GM10266 (cell line): Measurements from ENCODE around the gene RBM47.
"Not testable (repeated sequence)": the region's sequence is repeated elsewhere in the genome, so short reads cannot be mapped to it uniquely, and the experiment has no call there.

Experiments used
- DNase-seq: peaks from one replicate; pipeline ENCODE4 v3.0.0; 2012; ENCODE audit errors: extremely low spot score
- TF ChIP-seq, protein P1 (sequence below): IDR thresholded peaks from 2 replicates; pipeline ENCODE4 v1.5.1; 2012; ENCODE audit warnings: mild to moderate bottlenecking, low read depth; ENCODE audit not compliant: control insufficient read depth, insufficient read depth; ENCODE audit errors: missing control alignments

Gene RBM47

DNA sequence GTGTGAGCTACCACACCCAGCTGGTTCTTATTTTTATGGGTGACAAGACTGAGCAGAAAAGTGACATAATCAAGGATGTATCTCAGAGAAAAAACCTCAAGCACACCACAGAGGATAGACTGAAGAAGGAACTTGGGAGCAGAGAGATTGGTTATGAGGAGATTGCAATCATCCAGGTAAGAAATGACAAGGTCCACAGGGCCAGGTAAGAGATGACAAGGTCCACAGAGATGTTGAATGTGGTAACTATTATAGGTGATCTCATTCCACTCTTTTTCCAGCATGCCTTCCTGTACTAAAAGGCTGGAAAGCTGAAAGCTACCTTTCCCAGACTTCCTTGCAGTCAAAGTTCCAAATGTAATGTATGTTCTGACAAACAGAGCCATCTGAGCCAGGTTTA is 15.9 kb upstream of the RBM47 start:
- DNase-seq = no peak
- TF ChIP-seq, protein P1, sequence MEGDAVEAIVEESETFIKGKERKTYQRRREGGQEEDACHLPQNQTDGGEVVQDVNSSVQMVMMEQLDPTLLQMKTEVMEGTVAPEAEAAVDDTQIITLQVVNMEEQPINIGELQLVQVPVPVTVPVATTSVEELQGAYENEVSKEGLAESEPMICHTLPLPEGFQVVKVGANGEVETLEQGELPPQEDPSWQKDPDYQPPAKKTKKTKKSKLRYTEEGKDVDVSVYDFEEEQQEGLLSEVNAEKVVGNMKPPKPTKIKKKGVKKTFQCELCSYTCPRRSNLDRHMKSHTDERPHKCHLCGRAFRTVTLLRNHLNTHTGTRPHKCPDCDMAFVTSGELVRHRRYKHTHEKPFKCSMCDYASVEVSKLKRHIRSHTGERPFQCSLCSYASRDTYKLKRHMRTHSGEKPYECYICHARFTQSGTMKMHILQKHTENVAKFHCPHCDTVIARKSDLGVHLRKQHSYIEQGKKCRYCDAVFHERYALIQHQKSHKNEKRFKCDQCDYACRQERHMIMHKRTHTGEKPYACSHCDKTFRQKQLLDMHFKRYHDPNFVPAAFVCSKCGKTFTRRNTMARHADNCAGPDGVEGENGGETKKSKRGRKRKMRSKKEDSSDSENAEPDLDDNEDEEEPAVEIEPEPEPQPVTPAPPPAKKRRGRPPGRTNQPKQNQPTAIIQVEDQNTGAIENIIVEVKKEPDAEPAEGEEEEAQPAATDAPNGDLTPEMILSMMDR = no peak

DNA sequence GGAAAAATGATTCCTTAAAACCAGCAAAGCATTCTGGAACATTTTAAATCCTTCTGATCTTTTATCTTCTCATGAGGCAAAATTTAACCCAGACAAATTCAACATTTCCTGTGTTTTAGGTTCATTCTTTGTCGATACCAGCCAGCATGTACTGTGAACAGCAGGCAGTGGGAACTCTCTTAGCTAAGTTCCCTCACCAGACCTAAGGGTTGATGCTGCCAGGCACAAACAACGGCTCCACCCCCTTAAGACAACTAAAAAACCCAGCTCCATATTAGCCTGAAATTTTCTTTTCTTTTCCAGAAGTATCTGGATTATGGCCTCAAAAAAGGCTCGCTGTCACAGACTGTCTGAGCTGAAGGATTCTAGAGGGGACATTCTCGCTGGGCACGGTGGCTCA is 2.4 kb upstream of the RBM47 start:
- TF ChIP-seq, protein P1 = no peak
- DNase-seq = no peak

DNA sequence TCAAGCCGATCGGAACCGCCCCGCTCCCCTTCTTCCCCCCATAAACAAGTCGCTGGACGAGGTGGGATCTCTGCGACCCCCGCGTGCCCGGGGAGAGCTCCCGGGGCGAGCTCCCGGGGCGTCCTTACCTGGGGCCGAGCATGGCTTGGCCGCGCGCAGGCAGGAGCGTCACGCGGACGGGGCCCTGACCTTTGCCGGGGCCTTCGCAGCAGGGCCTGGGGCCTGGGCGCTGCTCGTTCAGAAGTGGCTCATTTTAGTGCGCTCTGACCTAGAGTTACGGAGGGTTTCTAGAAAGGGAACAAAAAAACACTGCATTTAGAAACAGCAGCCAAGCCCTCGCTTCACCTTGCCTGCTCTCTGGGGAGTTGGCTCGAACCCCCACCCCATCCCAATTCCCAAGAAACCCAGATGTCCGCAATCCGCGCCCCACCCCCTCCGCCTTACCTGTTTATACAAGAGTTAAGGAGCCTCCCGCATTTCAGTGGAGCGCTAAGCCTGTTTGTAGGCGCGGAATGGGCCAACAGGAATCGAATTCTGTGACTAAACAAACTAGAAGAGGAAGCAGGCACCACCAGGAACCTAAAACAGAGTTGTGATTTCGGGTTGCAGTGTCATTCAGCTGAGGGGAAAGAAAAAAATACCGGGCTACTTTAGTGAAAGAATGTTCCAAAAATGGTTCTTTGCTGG is 814 bp upstream of the RBM47 start:
- DNase-seq = peak; percentile 80
- TF ChIP-seq, protein P1 = peak; percentile 2

DNA sequence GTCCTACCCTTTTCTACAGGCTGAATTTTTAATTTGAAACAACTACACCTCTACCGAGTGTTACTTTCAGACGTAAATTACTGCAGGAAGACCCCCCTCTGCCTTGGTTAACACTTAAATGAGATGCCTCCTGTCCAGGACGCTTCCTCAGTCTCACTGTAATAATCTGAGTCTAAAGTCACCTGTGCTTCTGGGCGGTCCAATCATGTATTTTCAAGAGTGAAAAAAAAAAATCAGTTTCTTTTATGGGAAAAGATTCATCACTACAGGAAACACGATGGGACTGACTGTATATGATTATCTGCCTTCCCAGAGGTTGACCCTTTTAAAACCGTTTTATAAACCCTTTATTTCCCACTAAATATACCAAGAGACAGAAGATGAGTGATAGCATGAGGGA is 776 bp downstream of the RBM47 start:
- TF ChIP-seq, protein P1 = no peak
- DNase-seq = no peak

DNA sequence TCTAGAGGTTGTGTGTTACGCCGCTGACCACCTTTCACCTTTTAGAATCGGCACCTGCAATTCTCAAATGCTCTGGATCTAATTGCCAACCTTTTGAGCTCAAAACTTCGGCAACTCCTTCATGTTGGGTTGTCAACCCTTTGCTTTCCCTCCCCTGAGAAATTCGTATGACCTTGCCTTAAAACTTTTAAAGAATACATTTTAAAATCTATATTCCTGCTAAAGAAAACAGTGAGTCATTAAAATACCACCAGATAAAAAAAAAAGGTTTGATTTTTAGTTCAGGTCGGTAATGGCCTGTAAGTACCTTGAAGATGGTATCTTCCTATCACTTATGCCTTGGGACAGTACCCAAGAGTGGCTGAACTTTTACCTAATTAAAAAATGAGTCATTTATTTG is 1.3 kb downstream of the RBM47 start:
- DNase-seq = not testable (repeated sequence)

DNA sequence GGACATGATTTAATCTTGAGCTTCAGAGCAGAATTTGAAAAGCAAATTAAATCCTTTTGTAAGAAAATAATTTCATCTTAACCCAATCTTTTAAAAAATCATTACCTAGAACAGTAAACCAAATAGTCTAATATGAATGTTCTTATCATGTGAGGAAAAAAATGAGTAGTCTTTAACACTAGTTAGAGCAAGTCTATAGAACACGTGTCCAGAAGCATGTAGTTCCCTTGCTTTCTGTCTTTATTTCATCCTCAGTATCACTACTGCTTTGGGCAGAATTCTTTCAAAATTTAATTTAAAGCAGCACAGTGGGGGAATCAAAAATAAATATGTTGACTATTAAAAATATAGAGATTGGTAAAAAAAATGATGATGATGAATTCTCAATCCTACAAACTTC is 2.1 kb downstream of the RBM47 start:
- TF ChIP-seq, protein P1 = no peak
- no peak for DNase-seq

DNA sequence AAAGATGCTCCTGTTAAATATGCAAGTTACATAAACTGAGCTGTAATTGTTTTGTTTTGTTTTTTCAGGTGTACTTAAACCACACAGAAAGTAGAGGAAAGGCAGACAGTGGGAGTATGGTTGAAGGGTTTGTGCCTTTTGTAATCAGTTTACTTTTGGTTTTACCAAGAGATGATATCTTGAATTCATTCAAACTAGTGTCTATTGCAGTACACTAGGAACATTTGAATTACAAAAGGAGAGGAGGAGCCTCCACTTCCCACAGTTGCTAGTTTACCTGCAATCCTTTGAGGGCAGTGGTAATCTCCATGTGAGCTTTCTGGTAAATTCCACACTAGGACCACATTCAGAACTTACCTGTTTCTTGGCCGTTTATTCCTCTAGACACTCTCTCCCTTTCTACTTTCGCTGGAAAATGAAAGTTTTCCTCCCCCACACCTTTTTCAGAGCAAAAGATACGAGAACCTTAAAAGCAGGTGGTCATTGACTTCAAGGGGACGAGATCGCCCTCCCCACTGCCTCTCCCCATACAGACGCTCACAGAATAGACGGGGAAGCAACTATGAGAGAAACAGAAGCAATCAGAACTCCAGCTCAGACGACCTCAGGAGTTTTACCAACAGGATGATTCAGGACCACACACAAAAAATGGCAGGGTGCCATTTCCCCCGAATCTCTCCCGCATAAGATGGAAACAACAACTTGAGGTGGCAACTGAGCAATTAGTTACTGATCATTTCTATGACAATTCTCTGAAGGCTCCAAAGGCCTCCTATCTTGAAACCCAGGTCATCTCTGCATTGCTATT is 3.3 kb downstream of the RBM47 start:
- DNase-seq = no peak
- TF ChIP-seq, protein P1 = no peak

DNA sequence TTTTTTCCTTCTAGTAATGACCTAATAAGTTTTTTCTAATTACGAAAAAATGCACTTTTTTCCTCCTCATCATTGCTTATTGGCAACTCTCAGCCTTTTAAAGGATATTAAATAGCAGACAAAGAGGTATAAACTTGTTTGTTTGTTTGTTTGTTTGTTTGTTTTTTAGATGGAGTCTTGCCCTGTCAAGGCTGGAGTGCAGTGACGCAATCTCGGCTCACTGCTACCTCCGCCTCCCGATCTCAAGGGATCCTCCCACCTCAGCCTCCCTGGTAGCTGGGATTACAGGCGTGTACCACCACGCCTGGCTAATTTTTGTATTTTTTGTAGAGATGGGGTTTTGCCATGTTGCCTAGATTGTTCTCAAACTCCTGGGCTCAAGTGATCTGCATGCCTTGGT is 6.0 kb downstream of the RBM47 start:
- TF ChIP-seq, protein P1 = no peak

More for the DNA sequence above, 6.0 kb downstream of the RBM47 start:
- DNase-seq = no peak
